Measurements from ENCODE around the gene PDP2.

Gene PDP2

GRCh38 chr16:66903544-66904427 lies 23.5 kb downstream of the PDP2 start:
- no peak for DNase-seq

- peak in 1 of 56 donors; percentile 26 for DNase-seq
Observed at GRCh38 chr16:66904428-66904845, 24.1 kb downstream of the PDP2 start.

- DNase-seq = no peak
Observed at GRCh38 chr16:66904846-66905632, 24.7 kb downstream of the PDP2 start.

GRCh38 chr16:66905633-66906539 lies 25.6 kb downstream of the PDP2 start:
- peak in 1 of 56 donors; percentile 44 for DNase-seq

- DNase-seq = no peak
Observed at GRCh38 chr16:66906916-66907836, 26.9 kb downstream of the PDP2 start.

- no peak for DNase-seq
Observed at GRCh38 chr16:66908116-66908515, 27.8 kb downstream of the PDP2 start.

- DNase-seq = no peak
Observed at GRCh38 chr16:66908762-66909559, 28.6 kb downstream of the PDP2 start.

- DNase-seq = no peak
Observed at GRCh38 chr16:66910175-66910940, 30.0 kb downstream of the PDP2 start.

GRCh38 chr16:66911112-66911511 lies 30.8 kb downstream of the PDP2 start:
- DNase-seq = no peak

- no peak for DNase-seq
Observed at GRCh38 chr16:66911801-66912200, 31.5 kb downstream of the PDP2 start.

GRCh38 chr16:66913081-66913480 lies 32.8 kb downstream of the PDP2 start:
- no peak for DNase-seq

- DNase-seq = no peak
Observed at GRCh38 chr16:66913711-66914110, 33.4 kb downstream of the PDP2 start.

GRCh38 chr16:66914541-66914940 lies 34.2 kb downstream of the PDP2 start:
- DNase-seq = no peak

GRCh38 chr16:66915041-66915440 lies 34.7 kb downstream of the PDP2 start:
- DNase-seq = no peak

- DNase-seq = no peak
Observed at GRCh38 chr16:66916518-66916917, 36.2 kb downstream of the PDP2 start.

- no peak for DNase-seq
Observed at GRCh38 chr16:66917741-66918140, 37.4 kb downstream of the PDP2 start.

- no peak for DNase-seq
Observed at GRCh38 chr16:66918355-66918754, 38.0 kb downstream of the PDP2 start.

- no peak for DNase-seq
Observed at GRCh38 chr16:66918803-66919568, 38.7 kb downstream of the PDP2 start, which contains the start of gene CDH16. Gene CDH16 (minus strand): TSS chr16:66918885. CDS start chr16:66918065, 820 bp downstream.

Data from nucleus accumbens (tissue), 56 donors.